ENCODE data around the gene KSR2.

DNA sequence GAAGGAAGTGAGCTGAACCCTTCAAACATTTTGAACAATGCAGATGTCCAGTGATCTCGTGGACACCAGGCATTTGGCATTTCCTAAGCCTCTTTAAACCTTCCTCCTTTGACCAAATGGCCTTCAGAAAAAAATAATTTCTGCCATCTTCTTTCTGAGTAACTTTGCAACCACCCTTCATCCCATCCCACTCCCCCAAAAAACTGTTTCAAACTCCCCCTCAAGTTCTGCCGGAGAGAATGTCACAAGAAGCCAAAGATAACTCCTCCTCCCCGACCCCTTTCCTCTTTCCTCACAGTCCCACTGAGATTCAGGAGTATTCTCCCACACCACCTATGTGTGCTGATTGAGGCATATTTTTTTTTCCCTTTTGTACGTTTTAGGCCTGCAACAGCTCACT lies 1.7 kb downstream of the KSR2 start:
- no peak for TF ChIP-seq POLR2AphosphoS5 (IDR thresholded peaks at IDR 0.05)
- no peak for TF ChIP-seq CTCF (IDR thresholded peaks at IDR 0.05)
- no peak for TF ChIP-seq POLR2A (IDR thresholded peaks at IDR 0.05; ENCODE audit: low read depth)
